ENCODE results near the gene LPGAT1. TPM values are rescaled to one million over a fixed set of nuclear protein-coding genes. Genes with fewer than 3 reads are reported as not detected.

LPGAT1 gene
- total and polyA plus RNA-seq, 8 donors, result 8.2 to 49.7 (median 24.7) TPM

- Histone ChIP-seq H3K9me3 (no peaks in the 10 kb centered on the region), H3K4me1 (no peaks in the 10 kb centered on the region), H3K36me3 (peaks cover 0 to 9% (median 0%) of the 10 kb centered on the region in 3 donors), H3K4me3 (no peak overlapping the region), H3K27ac (no peak overlapping the region), H3K27me3 (no peaks in the 10 kb centered on the region)
- ATAC-seq (no peak), DNase-seq (no peak), FAIRE-seq (no peak)
- TF ChIP-seq, protein P1, sequence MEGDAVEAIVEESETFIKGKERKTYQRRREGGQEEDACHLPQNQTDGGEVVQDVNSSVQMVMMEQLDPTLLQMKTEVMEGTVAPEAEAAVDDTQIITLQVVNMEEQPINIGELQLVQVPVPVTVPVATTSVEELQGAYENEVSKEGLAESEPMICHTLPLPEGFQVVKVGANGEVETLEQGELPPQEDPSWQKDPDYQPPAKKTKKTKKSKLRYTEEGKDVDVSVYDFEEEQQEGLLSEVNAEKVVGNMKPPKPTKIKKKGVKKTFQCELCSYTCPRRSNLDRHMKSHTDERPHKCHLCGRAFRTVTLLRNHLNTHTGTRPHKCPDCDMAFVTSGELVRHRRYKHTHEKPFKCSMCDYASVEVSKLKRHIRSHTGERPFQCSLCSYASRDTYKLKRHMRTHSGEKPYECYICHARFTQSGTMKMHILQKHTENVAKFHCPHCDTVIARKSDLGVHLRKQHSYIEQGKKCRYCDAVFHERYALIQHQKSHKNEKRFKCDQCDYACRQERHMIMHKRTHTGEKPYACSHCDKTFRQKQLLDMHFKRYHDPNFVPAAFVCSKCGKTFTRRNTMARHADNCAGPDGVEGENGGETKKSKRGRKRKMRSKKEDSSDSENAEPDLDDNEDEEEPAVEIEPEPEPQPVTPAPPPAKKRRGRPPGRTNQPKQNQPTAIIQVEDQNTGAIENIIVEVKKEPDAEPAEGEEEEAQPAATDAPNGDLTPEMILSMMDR (IDR thresholded peaks at IDR 0.05), result no peak
- WGBS, 2 donors, result 96 to 99% methylated on average over 3 of the region's 3 CpGs
- intact Hi-C loops (cut with DNase I), result no loop called here
Measured at GRCh38 chr1:211762206-211762605, 68.4 kb downstream of the LPGAT1 start.

DNA sequence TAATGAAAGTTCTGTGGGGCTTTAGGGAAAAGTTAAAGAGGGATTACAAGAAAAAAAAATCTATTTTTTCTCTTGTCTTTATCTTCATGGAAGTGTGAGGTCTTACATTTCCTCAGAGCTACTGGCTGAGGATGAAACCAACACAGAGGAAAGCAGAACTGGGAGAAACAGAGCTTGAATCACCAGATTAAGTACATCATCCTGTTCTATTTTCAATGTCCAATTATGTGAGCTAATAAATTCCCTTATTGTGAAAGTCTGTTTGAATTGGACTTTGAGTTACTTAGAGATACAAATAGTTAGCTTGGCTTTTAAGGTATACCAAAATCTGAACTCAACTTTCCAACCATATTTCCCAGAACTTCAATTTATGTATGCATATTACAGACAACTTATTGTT is 69.2 kb downstream of the LPGAT1 start:
- Histone ChIP-seq H3K4me1 (no peaks in the 10 kb centered on the region), H3K9me3 (no peaks in the 10 kb centered on the region), H3K27ac (no peak overlapping the region), H3K36me3 (peaks cover 0 to 6% (median 0%) of the 10 kb centered on the region in 3 donors), H3K27me3 (no peaks in the 10 kb centered on the region), H3K4me3 (no peak overlapping the region)
- TF ChIP-seq, protein P1 (IDR thresholded peaks at IDR 0.05), result no peak
- ATAC-seq, result no peak
- DNase-seq, result no peak
- FAIRE-seq, result no peak
- intact Hi-C loops (cut with DNase I), result no loop called here

GRCh38 chr1:211756471-211757020 is 74.0 kb downstream of the LPGAT1 start:
- intact Hi-C loops (cut with DNase I), result no loop called here
- no peak for ATAC-seq
- no peaks in the 10 kb centered on the region for H3K36me3 ChIP-seq
- H3K4me3 ChIP-seq, result no peak overlapping the region
- WGBS, 2 donors, result 97 to 99% methylated on average over 7 of the region's 7 CpGs
- no peaks in the 10 kb centered on the region for H3K27me3 ChIP-seq
- no peaks in the 10 kb centered on the region for H3K4me1 ChIP-seq
- no peak for FAIRE-seq
- H3K9me3 ChIP-seq, result no peaks in the 10 kb centered on the region
- TF ChIP-seq, protein P1 (IDR thresholded peaks at IDR 0.05), result no peak
- no peak for DNase-seq
- no peak overlapping the region for H3K27ac ChIP-seq

DNA sequence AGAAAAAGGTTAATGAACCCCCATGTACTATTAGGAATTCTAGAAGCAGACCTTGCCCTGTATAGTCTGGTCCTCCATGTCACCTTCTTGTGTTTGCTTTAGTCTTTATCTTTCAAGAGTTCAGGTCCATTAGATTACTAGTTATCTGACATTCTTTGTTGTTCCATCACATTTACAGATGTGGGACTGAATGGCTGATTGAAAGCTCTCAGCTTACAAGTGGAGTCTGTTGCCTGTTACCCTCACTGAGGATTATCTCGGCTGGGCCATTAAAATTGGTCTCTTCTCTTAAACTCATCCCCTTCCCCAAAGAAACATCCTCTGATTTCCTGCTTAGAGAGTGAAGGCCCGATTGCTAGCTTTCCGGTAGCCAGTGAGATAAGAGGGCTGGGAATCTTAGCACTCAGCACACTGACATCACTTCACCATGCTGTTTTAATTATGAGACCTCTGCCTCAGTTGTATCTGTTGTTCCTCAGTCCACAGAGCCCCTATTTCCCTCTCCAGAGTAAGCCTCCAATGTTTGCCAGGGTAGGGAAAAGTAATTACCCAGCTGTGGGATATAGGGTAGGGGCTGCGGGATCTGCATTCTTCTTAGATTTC is 76.8 kb downstream of the LPGAT1 start:
- WGBS, 2 donors, result 91% methylated on average over 4 of the region's 4 CpGs
- ATAC-seq, result no peak
- H3K9me3 ChIP-seq, result no peaks in the 10 kb centered on the region
- H3K36me3 ChIP-seq, result peaks cover 0 to 9% (median 6%) of the 10 kb centered on the region in 3 donors
- H3K27me3 ChIP-seq, result no peaks in the 10 kb centered on the region
- no peak overlapping the region for H3K27ac ChIP-seq
- no peak for FAIRE-seq
- DNase-seq, result no peak
- H3K4me1 ChIP-seq, result no peaks in the 10 kb centered on the region
- TF ChIP-seq, protein P1 (IDR thresholded peaks at IDR 0.05), result no peak
- H3K4me3 ChIP-seq, result no peak overlapping the region
- intact Hi-C loops (cut with DNase I), result no loop called here

DNA sequence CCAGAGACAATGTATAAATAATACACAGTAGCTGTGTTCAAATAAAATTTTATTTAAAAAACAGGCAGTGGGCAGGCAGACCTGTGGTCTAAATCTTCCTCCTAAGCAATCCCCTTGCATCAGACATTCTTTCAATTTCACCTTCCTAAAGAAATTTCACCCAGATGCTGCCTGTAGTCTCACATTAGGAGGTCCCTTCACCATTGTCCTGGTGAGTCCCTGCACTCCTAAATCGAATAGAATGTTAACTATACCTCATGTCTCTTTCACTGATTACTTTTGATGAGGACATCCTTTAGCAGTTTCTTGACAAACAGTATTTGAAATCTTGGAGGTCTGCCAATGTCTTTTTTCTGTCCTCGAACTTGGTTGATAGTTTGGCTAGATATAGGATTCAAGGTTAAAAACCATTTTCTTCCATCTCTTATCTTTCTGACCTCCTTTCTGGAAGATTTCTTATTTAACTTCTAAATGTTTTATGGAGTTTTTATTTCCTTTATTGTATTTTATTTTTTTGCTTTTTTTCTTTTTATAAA is 77.5 kb downstream of the LPGAT1 start:
- Histone ChIP-seq H3K4me3 (no peak overlapping the region), H3K36me3 (peaks cover 0 to 16% (median 11%) of the 10 kb centered on the region in 3 donors), H3K27me3 (no peaks in the 10 kb centered on the region), H3K27ac (no peak overlapping the region), H3K4me1 (no peaks in the 10 kb centered on the region), H3K9me3 (no peaks in the 10 kb centered on the region)
- TF ChIP-seq, protein P1 (IDR thresholded peaks at IDR 0.05), result no peak
- DNase-seq, result no peak
- 15 to 21% methylated on average over 2 of the region's 2 CpGs for WGBS, 2 donors
- FAIRE-seq, result no peak
- ATAC-seq, result no peak
- intact Hi-C loops (cut with DNase I), result no loop called here
